Measurements from ENCODE around the gene PRKX. TPM values are rescaled to one million over a fixed set of nuclear protein-coding genes. Genes with fewer than 3 reads are reported as not detected.

Gene PRKX
- total and polyA plus RNA-seq, 2 of the 8 experiments (the other 6 are each of a cell fraction or from before 2014, with no cell fraction given): 19.4 to 55.3 TPM

DNA sequence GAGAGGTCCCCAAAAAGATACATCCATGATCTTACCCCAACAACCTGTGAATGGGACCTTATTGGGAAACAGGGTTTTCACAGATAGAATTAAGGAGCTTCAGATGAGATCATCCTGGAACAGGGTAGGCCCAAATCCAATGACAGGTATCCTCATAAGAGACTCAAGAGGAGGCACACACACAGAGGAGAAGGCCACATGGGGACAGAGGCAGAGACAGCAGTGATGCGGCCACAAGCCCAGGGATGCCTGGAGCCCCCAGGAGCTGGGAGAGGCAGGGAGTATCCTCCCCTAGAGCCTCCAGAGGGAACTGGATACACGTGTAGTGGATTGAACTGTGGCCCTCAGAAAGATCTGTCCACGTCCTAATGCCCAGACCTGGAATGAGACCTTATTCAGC, 82.3 kb downstream of the PRKX start (continued):
- TF ChIP-seq, protein P1, sequence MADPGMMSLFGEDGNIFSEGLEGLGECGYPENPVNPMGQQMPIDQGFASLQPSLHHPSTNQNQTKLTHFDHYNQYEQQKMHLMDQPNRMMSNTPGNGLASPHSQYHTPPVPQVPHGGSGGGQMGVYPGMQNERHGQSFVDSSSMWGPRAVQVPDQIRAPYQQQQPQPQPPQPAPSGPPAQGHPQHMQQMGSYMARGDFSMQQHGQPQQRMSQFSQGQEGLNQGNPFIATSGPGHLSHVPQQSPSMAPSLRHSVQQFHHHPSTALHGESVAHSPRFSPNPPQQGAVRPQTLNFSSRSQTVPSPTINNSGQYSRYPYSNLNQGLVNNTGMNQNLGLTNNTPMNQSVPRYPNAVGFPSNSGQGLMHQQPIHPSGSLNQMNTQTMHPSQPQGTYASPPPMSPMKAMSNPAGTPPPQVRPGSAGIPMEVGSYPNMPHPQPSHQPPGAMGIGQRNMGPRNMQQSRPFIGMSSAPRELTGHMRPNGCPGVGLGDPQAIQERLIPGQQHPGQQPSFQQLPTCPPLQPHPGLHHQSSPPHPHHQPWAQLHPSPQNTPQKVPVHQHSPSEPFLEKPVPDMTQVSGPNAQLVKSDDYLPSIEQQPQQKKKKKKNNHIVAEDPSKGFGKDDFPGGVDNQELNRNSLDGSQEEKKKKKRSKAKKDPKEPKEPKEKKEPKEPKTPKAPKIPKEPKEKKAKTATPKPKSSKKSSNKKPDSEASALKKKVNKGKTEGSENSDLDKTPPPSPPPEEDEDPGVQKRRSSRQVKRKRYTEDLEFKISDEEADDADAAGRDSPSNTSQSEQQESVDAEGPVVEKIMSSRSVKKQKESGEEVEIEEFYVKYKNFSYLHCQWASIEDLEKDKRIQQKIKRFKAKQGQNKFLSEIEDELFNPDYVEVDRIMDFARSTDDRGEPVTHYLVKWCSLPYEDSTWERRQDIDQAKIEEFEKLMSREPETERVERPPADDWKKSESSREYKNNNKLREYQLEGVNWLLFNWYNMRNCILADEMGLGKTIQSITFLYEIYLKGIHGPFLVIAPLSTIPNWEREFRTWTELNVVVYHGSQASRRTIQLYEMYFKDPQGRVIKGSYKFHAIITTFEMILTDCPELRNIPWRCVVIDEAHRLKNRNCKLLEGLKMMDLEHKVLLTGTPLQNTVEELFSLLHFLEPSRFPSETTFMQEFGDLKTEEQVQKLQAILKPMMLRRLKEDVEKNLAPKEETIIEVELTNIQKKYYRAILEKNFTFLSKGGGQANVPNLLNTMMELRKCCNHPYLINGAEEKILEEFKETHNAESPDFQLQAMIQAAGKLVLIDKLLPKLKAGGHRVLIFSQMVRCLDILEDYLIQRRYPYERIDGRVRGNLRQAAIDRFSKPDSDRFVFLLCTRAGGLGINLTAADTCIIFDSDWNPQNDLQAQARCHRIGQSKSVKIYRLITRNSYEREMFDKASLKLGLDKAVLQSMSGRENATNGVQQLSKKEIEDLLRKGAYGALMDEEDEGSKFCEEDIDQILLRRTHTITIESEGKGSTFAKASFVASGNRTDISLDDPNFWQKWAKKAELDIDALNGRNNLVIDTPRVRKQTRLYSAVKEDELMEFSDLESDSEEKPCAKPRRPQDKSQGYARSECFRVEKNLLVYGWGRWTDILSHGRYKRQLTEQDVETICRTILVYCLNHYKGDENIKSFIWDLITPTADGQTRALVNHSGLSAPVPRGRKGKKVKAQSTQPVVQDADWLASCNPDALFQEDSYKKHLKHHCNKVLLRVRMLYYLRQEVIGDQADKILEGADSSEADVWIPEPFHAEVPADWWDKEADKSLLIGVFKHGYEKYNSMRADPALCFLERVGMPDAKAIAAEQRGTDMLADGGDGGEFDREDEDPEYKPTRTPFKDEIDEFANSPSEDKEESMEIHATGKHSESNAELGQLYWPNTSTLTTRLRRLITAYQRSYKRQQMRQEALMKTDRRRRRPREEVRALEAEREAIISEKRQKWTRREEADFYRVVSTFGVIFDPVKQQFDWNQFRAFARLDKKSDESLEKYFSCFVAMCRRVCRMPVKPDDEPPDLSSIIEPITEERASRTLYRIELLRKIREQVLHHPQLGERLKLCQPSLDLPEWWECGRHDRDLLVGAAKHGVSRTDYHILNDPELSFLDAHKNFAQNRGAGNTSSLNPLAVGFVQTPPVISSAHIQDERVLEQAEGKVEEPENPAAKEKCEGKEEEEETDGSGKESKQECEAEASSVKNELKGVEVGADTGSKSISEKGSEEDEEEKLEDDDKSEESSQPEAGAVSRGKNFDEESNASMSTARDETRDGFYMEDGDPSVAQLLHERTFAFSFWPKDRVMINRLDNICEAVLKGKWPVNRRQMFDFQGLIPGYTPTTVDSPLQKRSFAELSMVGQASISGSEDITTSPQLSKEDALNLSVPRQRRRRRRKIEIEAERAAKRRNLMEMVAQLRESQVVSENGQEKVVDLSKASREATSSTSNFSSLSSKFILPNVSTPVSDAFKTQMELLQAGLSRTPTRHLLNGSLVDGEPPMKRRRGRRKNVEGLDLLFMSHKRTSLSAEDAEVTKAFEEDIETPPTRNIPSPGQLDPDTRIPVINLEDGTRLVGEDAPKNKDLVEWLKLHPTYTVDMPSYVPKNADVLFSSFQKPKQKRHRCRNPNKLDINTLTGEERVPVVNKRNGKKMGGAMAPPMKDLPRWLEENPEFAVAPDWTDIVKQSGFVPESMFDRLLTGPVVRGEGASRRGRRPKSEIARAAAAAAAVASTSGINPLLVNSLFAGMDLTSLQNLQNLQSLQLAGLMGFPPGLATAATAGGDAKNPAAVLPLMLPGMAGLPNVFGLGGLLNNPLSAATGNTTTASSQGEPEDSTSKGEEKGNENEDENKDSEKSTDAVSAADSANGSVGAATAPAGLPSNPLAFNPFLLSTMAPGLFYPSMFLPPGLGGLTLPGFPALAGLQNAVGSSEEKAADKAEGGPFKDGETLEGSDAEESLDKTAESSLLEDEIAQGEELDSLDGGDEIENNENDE (IDR thresholded peaks at IDR 0.05; ENCODE audit: insufficient replicate concordance, low read length): no peak
- TF ChIP-seq RNF2 (IDR thresholded peaks at IDR 0.05; ENCODE audit: borderline replicate concordance, low read depth, low read length, missing control alignments, poor library complexity, severe bottlenecking) (no peak), HDAC6 (IDR thresholded peaks at IDR 0.05; ENCODE audit: low read depth, low read length) (no peak), MAFK (IDR thresholded peaks at IDR 0.05; ENCODE audit: low read depth, low read length) (no peak), TAF7 (optimal IDR thresholded peaks at IDR 0.05; ENCODE audit: borderline replicate concordance, low read depth, low read length) (no peak), SP4 (IDR thresholded peaks at IDR 0.05; ENCODE audit: low read length) (no peak), E2F6 (IDR thresholded peaks at IDR 0.05) (no peak), PHF8 (conservative IDR thresholded peaks at IDR 0.05; ENCODE audit: low read depth, low read length) (no peak), SUZ12 (IDR thresholded peaks at IDR 0.05; ENCODE audit: low read length) (no peak), KDM1A (IDR thresholded peaks at IDR 0.05; ENCODE audit: borderline replicate concordance, low read length) (no peak)
